DND-41 (cell line): ENCODE measurements around the gene MTCH1.

Experiments
- ATAC-seq: fragments of 200-7000 bp; cut with Tn5 transposase; 3 replicates; pipeline ENCODE4 v1.9.1; 2021; ENCODE audit warnings: low read depth; ENCODE audit not compliant: insufficient read depth
- DNase-seq: peaks from one replicate; pipeline ENCODE4 v3.0.0-alpha.2; 2020
- H2AFZ ChIP-seq: 2 replicates; pipeline ENCODE4 v1.6.0; 2012; ENCODE audit warnings: low read depth, low read length
- H3K27ac ChIP-seq: 2 replicates; pipeline ENCODE4 v1.5.1; 2012; ENCODE audit warnings: low read length, inconsistent platforms
- H3K27me3 ChIP-seq: fragments of 200-600 bp; sonication (generic); 2 replicates; pipeline ENCODE4 v1.6.0; 2012; ENCODE audit warnings: low read length, mild to moderate bottlenecking, inconsistent platforms; ENCODE audit not compliant: insufficient read depth, poor library complexity
- H3K36me3 ChIP-seq: 2 replicates; pipeline ENCODE4 v1.5.1; 2012; ENCODE audit warnings: low read length, inconsistent platforms; ENCODE audit not compliant: insufficient read depth
- H3K4me1 ChIP-seq: 2 replicates; pipeline ENCODE4 v1.5.1; 2012; ENCODE audit warnings: mild to moderate bottlenecking, low read length; ENCODE audit not compliant: insufficient read depth
- H3K4me2 ChIP-seq: 2 replicates; pipeline ENCODE4 v1.6.0; 2012; ENCODE audit warnings: mild to moderate bottlenecking, moderate library complexity, low read length, inconsistent platforms; ENCODE audit not compliant: insufficient read depth
- H3K4me3 ChIP-seq, 2 experiments: fragments of 200-600 bp in 1 of 2; shearing (Covaris generic) in 1 of 2; 2 replicates each; pipeline ENCODE4 v1.5.1; 2012 to 2016; ENCODE audit warnings: inconsistent platforms in 2 of 2, low read length in 2 of 2, mild to moderate bottlenecking in 2 of 2, low read depth in 1 of 2, moderate library complexity in 1 of 2
- H3K79me2 ChIP-seq: 2 replicates; pipeline ENCODE4 v1.6.0; 2012; ENCODE audit warnings: low read length, inconsistent platforms; ENCODE audit not compliant: insufficient read depth
- H3K9ac ChIP-seq: 2 replicates; pipeline ENCODE4 v1.6.0; 2012; ENCODE audit warnings: low read depth, mild to moderate bottlenecking, inconsistent platforms, low read length, moderate library complexity
- H3K9me3 ChIP-seq: 2 replicates; pipeline ENCODE4 v1.5.1; 2012; ENCODE audit warnings: low read length, moderate library complexity, mild to moderate bottlenecking, inconsistent platforms; ENCODE audit not compliant: insufficient read depth, severe bottlenecking
- H4K20me1 ChIP-seq: 2 replicates; pipeline ENCODE4 v1.6.0; 2012; ENCODE audit warnings: low read length; ENCODE audit not compliant: insufficient read depth
- CTCF ChIP-seq: IDR thresholded peaks from 2 replicates; pipeline ENCODE4 v1.5.1; 2012; ENCODE audit warnings: borderline replicate concordance, low read length, moderate library complexity, mild to moderate bottlenecking; ENCODE audit not compliant: poor library complexity, severe bottlenecking; ENCODE audit errors: extremely low read depth
- EZH2 ChIP-seq: IDR thresholded peaks from 3 replicates; pipeline ENCODE4 v1.6.1; 2012; ENCODE audit warnings: borderline replicate concordance, low read depth, mild to moderate bottlenecking, moderate library complexity, low read length, inconsistent platforms; ENCODE audit not compliant: severe bottlenecking

The MTCH1 gene

GRCh38 chr6:36984581-36985416 lies 1.2 kb downstream of the MTCH1 start:
- ATAC-seq: peak; percentile 35
- Histone ChIP-seq H3K79me2 (peaks cover 71% of the 10 kb centered on the region), H3K36me3 (peaks cover 35% of the 10 kb centered on the region), H3K4me3 (peak overlapping the region; percentile 54 to 92), H2AFZ (no peak overlapping the region), H3K4me2 (peak overlapping the region; percentile 69), H3K27me3 (no peaks in the 10 kb centered on the region), H3K9me3 (no peaks in the 10 kb centered on the region), H3K27ac (peak overlapping the region; percentile 86), H3K4me1 (peaks cover 41% of the 10 kb centered on the region), H4K20me1 (peaks cover 50% of the 10 kb centered on the region), H3K9ac (peak overlapping the region; percentile 78)
- TF ChIP-seq CTCF (no peak), EZH2 (no peak)
- peak; percentile 76 for DNase-seq

- Histone ChIP-seq H3K9me3 (no peaks in the 10 kb centered on the region), H3K27ac (peak overlapping the region; percentile 28), H3K9ac (peak overlapping the region; percentile 78; the same call in 1 of the 2 replicates), H3K79me2 (peaks cover 83% of the 10 kb centered on the region), H3K36me3 (peaks cover 47% of the 10 kb centered on the region), H3K4me2 (peak overlapping the region; percentile 69), H2AFZ (no peak overlapping the region), H3K27me3 (no peaks in the 10 kb centered on the region), H4K20me1 (peaks cover 61% of the 10 kb centered on the region), H3K4me1 (peaks cover 41% of the 10 kb centered on the region), H3K4me3 (peak overlapping the region in 1 of 2 experiments; percentile 92; a peak in 2 of 4 replicates)
- ATAC-seq: no peak
- no peak for TF ChIP-seq EZH2
- no peak for TF ChIP-seq CTCF
- DNase-seq: no peak
Observed at GRCh38 chr6:36983538-36983937, 2.5 kb downstream of the MTCH1 start.

GRCh38 chr6:36980876-36981619 lies 4.9 kb downstream of the MTCH1 start:
- H3K36me3 ChIP-seq: peaks cover 72% of the 10 kb centered on the region
- no peaks in the 10 kb centered on the region for H3K9me3 ChIP-seq
- ATAC-seq (no peak), DNase-seq (no peak)
- peaks cover 33% of the 10 kb centered on the region for H3K4me1 ChIP-seq
- TF ChIP-seq EZH2 (no peak), CTCF (no peak)
- H3K79me2 ChIP-seq: peaks cover 90% of the 10 kb centered on the region
- H4K20me1 ChIP-seq: peaks cover 83% of the 10 kb centered on the region
- no peaks in the 10 kb centered on the region for H3K27me3 ChIP-seq
- H2AFZ ChIP-seq: no peak overlapping the region
- H3K4me2 ChIP-seq: peak overlapping the region; percentile 28; the same call in 1 of the 2 replicates
- no peak overlapping the region for H3K27ac ChIP-seq
- no peak overlapping the region for H3K4me3 ChIP-seq
- no peak overlapping the region for H3K9ac ChIP-seq
